Astrocyte (in vitro differentiated cells and primary cell): ENCODE data around the gene INPP4A. TPM values are rescaled to one million over a fixed set of nuclear protein-coding genes. Genes with fewer than 3 reads are reported as not detected.

ENCODE experiments used
- DNase-seq: peaks from one replicate; pipeline ENCODE4 v3.0.0-alpha.2; 2010; ENCODE audit warnings: low read depth
- FAIRE-seq: peaks from 2 replicates; lab custom pipeline; 2011; peaks lifted over from hg19 to GRCh38; lab: Jason Lieb, UNC
- H2AFZ ChIP-seq: 2 replicates; pipeline ENCODE4 v1.6.0; 2012; ENCODE audit warnings: low read depth, low read length, inconsistent platforms
- H3K27ac ChIP-seq: 2 replicates; pipeline ENCODE4 v1.5.1; 2011; ENCODE audit warnings: low read depth, low read length, inconsistent platforms
- H3K27me3 ChIP-seq: 2 replicates; pipeline ENCODE4 v1.6.0; 2011; ENCODE audit warnings: low read length, inconsistent platforms; ENCODE audit not compliant: insufficient read depth
- H3K36me3 ChIP-seq: 2 replicates; pipeline ENCODE4 v1.5.1; 2011; ENCODE audit warnings: low read length, inconsistent platforms; ENCODE audit not compliant: insufficient read depth
- H3K4me1 ChIP-seq: 2 replicates; pipeline ENCODE4 v1.5.1; 2011; ENCODE audit warnings: low read length, inconsistent platforms; ENCODE audit not compliant: insufficient read depth
- H3K4me2 ChIP-seq: 2 replicates; pipeline ENCODE4 v1.6.0; 2012; ENCODE audit warnings: low read length, inconsistent platforms
- H3K4me3 ChIP-seq: 2 replicates; pipeline ENCODE4 v1.5.1; 2011; ENCODE audit warnings: low read depth, mild to moderate bottlenecking, low read length, inconsistent platforms; ENCODE audit not compliant: insufficient read depth
- H3K79me2 ChIP-seq: 2 replicates; pipeline ENCODE4 v1.6.0; 2012; ENCODE audit warnings: mild to moderate bottlenecking, low read length, inconsistent platforms; ENCODE audit not compliant: insufficient read depth
- H3K9ac ChIP-seq: 2 replicates; pipeline ENCODE4 v1.6.0; 2012; ENCODE audit warnings: mild to moderate bottlenecking, low read length, inconsistent platforms
- H3K9me3 ChIP-seq: 2 replicates; pipeline ENCODE4 v1.5.1; 2012; ENCODE audit warnings: low read depth, mild to moderate bottlenecking, low read length, inconsistent platforms; ENCODE audit not compliant: insufficient read depth
- H4K20me1 ChIP-seq: 2 replicates; pipeline ENCODE4 v1.6.0; 2012; ENCODE audit warnings: low read length, inconsistent platforms; ENCODE audit not compliant: insufficient read depth
- H3K27ac Mint-ChIP-seq: one replicate; pipeline ENCODE4 v1.8.0; 2021; ENCODE audit warnings: mild to moderate bottlenecking, mixed read lengths; ENCODE audit not compliant: unreplicated experiment
- H3K27me3 Mint-ChIP-seq: one replicate; pipeline ENCODE4 v1.8.0; 2021; ENCODE audit warnings: low read depth, mixed read lengths; ENCODE audit not compliant: unreplicated experiment
- H3K36me3 Mint-ChIP-seq: one replicate; pipeline ENCODE4 v1.8.0; 2021; ENCODE audit warnings: low read depth, mixed read lengths; ENCODE audit not compliant: unreplicated experiment
- H3K4me1 Mint-ChIP-seq: one replicate; pipeline ENCODE4 v1.8.0; 2021; ENCODE audit warnings: low read depth, mixed read lengths; ENCODE audit not compliant: unreplicated experiment
- H3K4me3 Mint-ChIP-seq: one replicate; pipeline ENCODE4 v1.8.0; 2021; ENCODE audit warnings: mild to moderate bottlenecking, moderate library complexity, mixed read lengths; ENCODE audit not compliant: unreplicated experiment
- H3K9me3 Mint-ChIP-seq: one replicate; pipeline ENCODE4 v1.8.0; 2021; ENCODE audit warnings: mild to moderate bottlenecking, mixed read lengths; ENCODE audit not compliant: unreplicated experiment
- CTCF ChIP-seq: IDR thresholded peaks from 2 replicates; pipeline ENCODE4 v1.5.1; 2011; ENCODE audit warnings: low read depth, mild to moderate bottlenecking, inconsistent platforms, low read length, moderate library complexity; ENCODE audit not compliant: insufficient read depth
- EZH2 ChIP-seq: IDR thresholded peaks from 2 replicates; pipeline ENCODE4 v1.6.1; 2012; ENCODE audit warnings: mild to moderate bottlenecking, low read length, inconsistent platforms; ENCODE audit not compliant: insufficient read depth
- total RNA-seq: library from RNA; stranded (reverse); gene quantifications from 2 replicates; pipeline ENCODE4 v1.2.1, GENCODE V29; 2021

INPP4A gene
- total RNA-seq, 1 donor from 2014 or later: 19.4 TPM

- H3K27ac Mint-ChIP-seq: peak overlapping the region; percentile 23
- no peak overlapping the region for H3K4me2 ChIP-seq
- peaks cover 32% of the 10 kb centered on the region for H3K4me1 Mint-ChIP-seq
Observed at GRCh38 chr2:98458667-98459380, 14.2 kb downstream of the INPP4A start.

GRCh38 chr2:98459496-98460175 is 15.0 kb downstream of the INPP4A start:
- H3K27ac ChIP-seq: no peak overlapping the region
- no peaks in the 10 kb centered on the region for H3K36me3 ChIP-seq
- DNase-seq (no peak), FAIRE-seq (no peak)
- no peak overlapping the region for H3K4me3 Mint-ChIP-seq
- no peak overlapping the region for H3K9ac ChIP-seq
- no peaks in the 10 kb centered on the region for H3K27me3 Mint-ChIP-seq
- no peak for TF ChIP-seq EZH2
- TF ChIP-seq CTCF: no peak
- peaks cover 54% of the 10 kb centered on the region for H3K79me2 ChIP-seq
- H3K36me3 Mint-ChIP-seq: peaks cover 15% of the 10 kb centered on the region
- no peaks in the 10 kb centered on the region for H3K9me3 ChIP-seq
- no peak overlapping the region for H2AFZ ChIP-seq
- no peak overlapping the region for H3K27ac Mint-ChIP-seq
- H3K4me1 Mint-ChIP-seq: peaks cover 29% of the 10 kb centered on the region
- peaks cover 51% of the 10 kb centered on the region for H4K20me1 ChIP-seq
- H3K27me3 ChIP-seq: no peaks in the 10 kb centered on the region
- no peaks in the 10 kb centered on the region for H3K9me3 Mint-ChIP-seq
- no peak overlapping the region for H3K4me2 ChIP-seq
- no peak overlapping the region for H3K4me3 ChIP-seq
- peaks cover 3% of the 10 kb centered on the region for H3K4me1 ChIP-seq

More at GRCh38 chr2:98458667-98459380, 14.2 kb downstream of the INPP4A start:
- Histone ChIP-seq H3K27me3 (no peaks in the 10 kb centered on the region), H3K4me1 (peaks cover 3% of the 10 kb centered on the region), H2AFZ (no peak overlapping the region), H3K9me3 (no peaks in the 10 kb centered on the region), H3K9ac (no peak overlapping the region), H3K27ac (no peak overlapping the region), H3K4me3 (no peak overlapping the region), H3K79me2 (peaks cover 56% of the 10 kb centered on the region), H3K36me3 (no peaks in the 10 kb centered on the region), H4K20me1 (peaks cover 53% of the 10 kb centered on the region)
- no peak for DNase-seq
- H3K27me3 Mint-ChIP-seq: no peaks in the 10 kb centered on the region
- FAIRE-seq: no peak
- TF ChIP-seq EZH2: no peak
- H3K36me3 Mint-ChIP-seq: peaks cover 13% of the 10 kb centered on the region
- no peaks in the 10 kb centered on the region for H3K9me3 Mint-ChIP-seq
- H3K4me3 Mint-ChIP-seq: no peak overlapping the region

DNA sequence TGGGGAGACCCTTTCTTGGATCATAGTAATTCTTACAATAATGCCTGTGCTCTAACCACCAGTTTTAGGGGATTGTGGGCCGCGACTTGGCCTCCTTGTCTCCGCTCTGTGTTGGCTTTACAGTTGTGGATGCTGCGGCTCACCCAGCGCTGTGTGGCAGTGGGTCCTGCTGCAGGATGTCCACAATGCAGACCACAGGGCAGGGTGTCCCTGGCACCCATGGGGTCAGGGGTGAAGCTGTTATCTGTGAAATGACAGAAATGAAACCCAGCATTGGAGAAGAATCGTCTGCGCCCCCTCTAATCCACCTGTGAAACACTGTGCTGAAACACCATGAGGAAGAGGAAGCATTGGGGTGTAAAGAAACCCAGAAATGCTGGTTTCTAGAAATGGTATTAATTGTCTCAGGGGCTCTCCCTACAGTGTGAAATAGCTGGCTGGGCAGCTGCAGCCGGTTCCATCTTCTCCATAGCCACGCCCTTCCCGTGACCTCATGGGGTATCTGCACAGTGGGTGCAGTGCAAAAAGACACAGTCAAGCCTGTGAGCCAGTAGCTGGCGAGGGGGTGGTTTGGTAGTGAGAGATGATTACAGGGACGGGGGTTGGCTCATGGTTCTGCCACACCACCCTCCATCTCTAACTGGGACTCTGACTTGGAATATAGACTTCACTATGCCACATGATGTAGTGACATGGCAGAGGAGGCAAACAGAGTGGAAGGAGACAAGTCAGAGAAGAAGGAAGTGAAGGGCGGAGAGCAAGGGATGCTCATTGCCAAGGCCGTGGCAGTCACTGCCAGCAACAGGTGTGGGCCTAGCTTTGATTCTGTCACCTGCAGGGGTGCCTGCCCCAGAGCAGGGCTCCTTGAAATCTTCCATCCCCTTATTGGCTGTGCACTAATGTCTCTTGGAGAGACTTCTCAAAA is 16.2 kb downstream of the INPP4A start:
- H3K4me3 Mint-ChIP-seq: no peak overlapping the region
- no peak for TF ChIP-seq EZH2
- TF ChIP-seq CTCF: no peak
- Histone ChIP-seq H3K4me3 (no peak overlapping the region), H3K27me3 (no peaks in the 10 kb centered on the region), H4K20me1 (peaks cover 53% of the 10 kb centered on the region), H3K9me3 (no peaks in the 10 kb centered on the region), H3K4me2 (no peak overlapping the region), H2AFZ (no peak overlapping the region), H3K36me3 (no peaks in the 10 kb centered on the region), H3K4me1 (peaks cover 9% of the 10 kb centered on the region), H3K9ac (no peak overlapping the region), H3K27ac (no peak overlapping the region), H3K79me2 (peaks cover 46% of the 10 kb centered on the region)
- H3K4me1 Mint-ChIP-seq: peaks cover 23% of the 10 kb centered on the region
- H3K9me3 Mint-ChIP-seq: no peaks in the 10 kb centered on the region
- no peak for DNase-seq
- peaks cover 15% of the 10 kb centered on the region for H3K36me3 Mint-ChIP-seq
- H3K27ac Mint-ChIP-seq: no peak overlapping the region
- no peak for FAIRE-seq
- no peaks in the 10 kb centered on the region for H3K27me3 Mint-ChIP-seq
